ENCODE measurements around the gene SLC66A1.

SLC66A1 gene

DNA sequence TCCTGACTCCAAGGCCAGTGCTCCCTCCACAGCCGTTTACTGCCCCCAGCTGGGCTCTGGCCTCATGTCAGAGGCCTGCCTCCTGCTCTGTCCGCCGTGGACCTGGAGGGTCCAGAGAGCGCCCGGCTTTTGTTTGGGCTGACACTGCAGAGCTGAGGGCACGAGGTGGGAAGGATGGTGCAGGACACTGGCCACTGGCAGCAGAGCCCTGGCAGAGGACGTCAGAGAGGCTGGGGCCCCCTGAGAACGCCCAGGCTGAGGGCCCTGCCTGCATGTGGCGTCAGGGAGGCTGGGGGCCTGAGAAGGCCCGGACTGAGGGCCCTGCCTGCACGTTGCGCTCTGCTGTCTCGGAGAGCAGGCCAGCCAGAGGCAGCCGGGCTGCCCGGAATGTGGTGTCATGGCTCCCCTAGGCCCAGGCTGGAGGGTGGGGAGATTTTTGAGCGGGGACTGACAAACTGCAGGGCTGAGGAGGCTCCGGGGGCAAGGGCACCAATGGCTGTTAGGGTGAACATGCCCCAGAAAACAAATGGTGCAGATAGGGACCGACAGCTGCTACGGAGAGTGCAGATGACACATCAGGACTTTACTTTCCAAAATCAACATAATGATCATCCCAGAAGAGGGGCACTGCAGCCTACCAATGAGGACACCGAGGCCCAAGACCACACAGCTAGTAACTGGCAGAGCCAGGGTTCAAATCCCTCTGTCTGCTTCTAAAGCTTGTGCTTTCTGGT is 31.7 kb downstream of the SLC66A1 start:
- DNase-seq (ENCODE audit: low read depth): no peak

- DNase-seq (ENCODE audit: low read depth): no peak
Observed at GRCh38 chr1:19344372-19344810, 32.3 kb downstream of the SLC66A1 start.

- DNase-seq (ENCODE audit: low read depth): no peak
Observed at GRCh38 chr1:19344831-19345230, 32.7 kb downstream of the SLC66A1 start.

- no peak for DNase-seq (ENCODE audit: low read depth)
Observed at GRCh38 chr1:19345391-19345790, 33.3 kb downstream of the SLC66A1 start.

DNA sequence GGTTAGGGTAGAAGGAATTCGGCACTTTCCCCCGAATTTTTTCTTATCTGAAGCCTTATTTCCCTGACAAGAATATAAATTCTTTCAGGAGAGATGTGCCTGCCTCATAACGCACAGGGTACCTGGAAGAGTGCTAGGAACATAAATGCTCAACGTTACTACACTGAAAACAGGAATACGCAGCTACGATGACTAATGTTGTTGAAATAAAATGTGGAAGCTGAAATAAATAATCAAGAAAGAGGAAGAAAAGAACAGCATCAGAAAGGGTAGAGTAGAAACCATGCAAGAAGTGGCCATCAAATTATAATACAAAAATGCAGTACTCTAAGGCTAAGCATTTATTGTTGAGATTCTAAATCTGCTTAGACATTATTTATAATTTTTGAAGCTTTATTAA is 33.9 kb downstream of the SLC66A1 start:
- no peak for DNase-seq (ENCODE audit: low read depth)

DNA sequence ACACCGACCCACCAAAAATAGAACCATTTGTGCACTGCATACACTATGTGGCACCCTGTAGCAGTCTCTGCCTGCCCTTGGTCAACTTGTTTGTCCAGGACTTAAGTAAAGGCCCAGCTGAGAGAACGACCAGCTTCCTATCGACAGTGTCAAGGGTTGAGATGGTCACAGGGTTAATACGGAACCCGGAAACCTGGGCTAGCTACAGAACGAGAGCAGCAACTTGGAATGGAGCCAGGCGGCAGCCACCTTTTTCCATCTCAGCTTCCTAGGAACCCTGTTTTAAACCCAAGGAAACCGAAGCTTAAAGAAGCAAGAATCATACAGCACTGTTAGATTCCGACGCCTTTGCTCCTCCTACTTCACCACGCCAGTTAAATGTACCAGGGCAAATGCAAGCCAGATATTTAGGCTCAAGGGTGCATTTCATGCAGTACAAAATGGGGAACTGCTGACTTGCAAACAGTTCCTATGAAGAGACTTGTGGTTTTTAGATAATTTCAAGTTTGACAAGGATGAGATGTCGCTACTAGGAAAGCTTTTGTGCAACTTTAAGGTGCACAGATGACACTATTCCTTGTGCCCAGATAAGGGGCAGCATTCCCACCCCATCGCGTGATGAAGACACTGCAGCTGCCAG is 35.5 kb downstream of the SLC66A1 start:
- DNase-seq (ENCODE audit: low read depth): no peak

DNA sequence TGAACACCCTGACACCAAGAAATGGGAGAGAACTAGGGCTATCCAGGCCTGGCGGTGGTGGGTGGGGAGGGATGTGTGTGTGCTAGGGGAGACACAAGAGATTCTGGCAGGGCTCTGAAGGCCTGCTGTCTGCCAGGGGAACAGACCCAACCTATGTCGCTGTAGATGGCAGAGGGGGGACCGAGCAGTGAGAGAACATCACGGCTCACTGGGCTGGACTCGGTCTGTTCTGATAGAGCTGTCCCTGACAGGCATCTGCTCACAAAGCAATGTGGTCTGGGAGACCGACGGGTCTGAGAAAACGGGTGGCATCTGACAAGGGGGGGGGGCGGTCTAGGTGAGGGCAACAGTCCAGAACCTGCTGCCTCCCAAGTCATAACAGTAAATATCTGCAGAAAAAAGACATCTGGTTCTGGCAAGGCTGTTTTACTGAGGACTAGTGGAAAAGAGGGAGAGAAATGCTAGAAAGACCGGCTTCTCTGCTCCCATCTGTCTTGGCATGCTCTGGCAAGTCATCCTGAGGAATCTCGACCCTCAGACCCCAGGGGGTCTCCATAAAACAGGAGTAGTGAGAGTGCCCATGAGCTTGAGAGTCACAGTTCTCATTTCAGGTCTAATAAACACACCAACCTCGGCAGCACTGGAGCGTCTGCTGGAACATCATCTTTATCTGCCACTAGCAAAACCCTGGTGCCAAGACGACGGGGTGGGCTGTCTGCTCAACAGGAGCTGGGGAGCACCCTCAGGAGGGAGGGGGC is 36.5 kb downstream of the SLC66A1 start:
- no peak for DNase-seq (ENCODE audit: low read depth)

- DNase-seq (ENCODE audit: low read depth): no peak
Observed at GRCh38 chr1:19349999-19350398, 37.9 kb downstream of the SLC66A1 start.

DNA sequence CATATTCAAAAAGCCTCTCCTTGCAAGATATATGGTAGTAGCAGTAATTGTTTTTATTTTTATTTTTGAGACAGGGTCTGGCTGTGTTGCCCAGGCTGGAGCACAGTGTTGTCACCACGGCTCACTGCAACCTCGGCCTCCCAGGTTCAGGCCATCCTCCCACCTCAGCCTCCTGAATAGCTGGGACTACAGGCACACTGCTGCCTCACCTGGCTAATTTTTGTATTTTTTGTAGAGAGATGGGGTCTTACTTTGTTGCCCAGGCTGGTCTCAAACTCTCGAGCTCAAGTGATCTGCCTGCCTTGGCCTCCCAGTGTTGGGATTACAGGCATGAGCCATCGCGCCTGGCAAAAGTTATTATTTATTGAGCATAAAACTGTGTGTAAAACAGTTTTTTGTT is 38.4 kb downstream of the SLC66A1 start:
- no peak for DNase-seq (ENCODE audit: low read depth)

GRCh38 chr1:19351873-19352272 is 39.7 kb downstream of the SLC66A1 start:
- no peak for DNase-seq (ENCODE audit: low read depth)

DNA sequence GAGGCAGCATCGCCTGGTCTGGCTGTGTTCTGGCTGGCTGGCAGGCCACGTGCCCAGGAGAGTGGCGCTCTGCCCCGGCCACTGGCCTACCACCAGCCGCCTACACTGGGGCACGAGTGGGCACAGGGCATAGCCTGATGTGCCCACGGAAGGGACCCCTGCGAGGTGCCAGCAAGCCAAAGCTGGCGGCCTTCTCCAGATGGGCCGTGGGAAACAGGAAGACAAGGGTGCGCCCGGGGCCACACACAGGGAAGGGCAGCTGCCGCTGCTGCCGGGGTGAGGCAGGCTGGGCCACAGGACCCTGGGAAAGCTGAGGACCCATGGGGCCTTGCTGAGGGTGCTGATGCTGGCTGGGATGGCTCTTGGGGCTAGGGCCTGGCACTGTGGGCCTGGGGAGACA is 40.7 kb downstream of the SLC66A1 start:
- no peak for DNase-seq (ENCODE audit: low read depth)

GRCh38 chr1:19353596-19353995 is 41.5 kb downstream of the SLC66A1 start:
- DNase-seq (ENCODE audit: low read depth): no peak

DNA sequence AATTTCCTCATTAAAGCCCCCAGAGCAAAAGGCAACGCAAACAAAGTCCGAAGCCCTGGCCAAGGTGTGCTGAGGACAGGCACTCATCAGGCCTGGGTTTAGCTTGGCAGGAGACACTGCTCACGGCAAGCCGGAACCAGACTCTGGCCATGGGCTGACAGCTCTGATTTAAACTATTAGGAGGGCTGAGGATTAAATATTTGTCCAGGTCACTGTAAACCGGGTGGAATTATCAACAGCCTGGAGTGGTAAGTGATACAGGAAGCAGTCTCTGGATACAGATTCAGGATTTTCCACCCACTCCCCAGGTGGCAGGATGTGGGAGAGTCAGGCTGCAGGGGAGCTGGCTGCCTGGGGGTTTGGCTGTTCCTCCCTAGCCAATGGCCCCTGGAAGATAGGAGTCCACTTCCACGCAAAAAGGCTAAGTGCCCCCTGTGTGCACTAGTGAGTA is 42.4 kb downstream of the SLC66A1 start:
- DNase-seq (ENCODE audit: low read depth): no peak

DNA sequence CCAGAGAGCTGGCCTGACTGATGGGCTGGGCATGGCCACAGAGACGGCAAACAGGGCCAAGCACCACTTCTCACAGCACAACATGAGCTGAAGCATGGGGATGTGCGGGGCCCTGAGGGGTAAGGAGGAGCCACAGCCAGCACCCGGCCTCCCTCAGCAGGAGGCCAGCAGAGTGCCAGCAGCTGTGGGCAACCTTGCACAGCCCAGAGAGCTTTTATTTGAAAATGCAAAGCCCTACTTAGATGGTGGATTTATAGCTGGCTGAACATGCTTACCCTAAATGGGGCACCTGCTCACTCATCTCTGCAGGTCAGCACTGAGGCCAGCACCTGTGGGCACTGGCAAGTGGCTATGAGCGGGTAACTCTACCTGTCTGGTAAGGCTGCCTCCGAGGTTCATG is 44.1 kb downstream of the SLC66A1 start:
- no peak for DNase-seq (ENCODE audit: low read depth)

GRCh38 chr1:19357299-19357986 is 45.3 kb downstream of the SLC66A1 start:
- DNase-seq (ENCODE audit: low read depth): no peak

DNA sequence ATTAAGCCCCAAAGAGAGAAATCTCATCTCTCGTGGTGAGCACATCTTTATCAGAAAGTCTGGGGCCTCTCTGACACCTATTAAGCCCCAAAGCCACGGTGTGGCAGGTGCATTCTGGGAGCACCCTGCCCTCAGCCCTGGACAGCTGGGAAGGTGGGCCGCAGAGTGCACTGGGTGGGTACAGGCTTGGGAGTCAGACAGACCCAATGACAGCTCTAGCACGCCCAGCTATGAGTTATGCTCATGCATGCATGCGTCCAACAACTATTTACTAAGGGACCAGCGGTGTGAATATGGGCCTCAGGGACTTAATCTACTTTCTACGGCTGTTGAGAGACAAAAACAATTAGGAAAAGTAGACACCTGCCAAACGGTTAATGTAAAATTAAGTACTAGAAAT is 46.6 kb downstream of the SLC66A1 start:
- no peak for DNase-seq (ENCODE audit: low read depth)

GRCh38 chr1:19359357-19359756 is 47.2 kb downstream of the SLC66A1 start:
- no peak for DNase-seq (ENCODE audit: low read depth)

DNA sequence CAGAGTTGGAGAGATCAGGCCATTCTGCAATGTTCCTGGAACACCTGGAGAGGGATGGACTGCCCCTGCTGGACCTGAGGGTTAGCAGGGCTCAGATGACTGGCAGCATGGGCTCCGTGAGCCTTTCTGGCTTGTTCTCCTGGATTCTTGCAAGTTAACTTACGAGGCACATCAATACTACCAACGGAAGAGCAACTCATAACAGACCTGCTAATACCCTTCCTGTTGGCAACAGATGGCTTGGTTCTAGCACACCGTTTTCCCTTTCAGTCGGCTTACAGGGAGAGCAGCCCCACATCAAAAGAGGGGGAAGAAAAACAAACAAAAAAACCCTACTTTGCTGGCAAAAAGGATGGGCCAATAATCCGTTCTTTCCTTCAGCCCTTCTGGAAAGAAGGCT is 47.9 kb downstream of the SLC66A1 start:
- no peak for DNase-seq (ENCODE audit: low read depth)

DNA sequence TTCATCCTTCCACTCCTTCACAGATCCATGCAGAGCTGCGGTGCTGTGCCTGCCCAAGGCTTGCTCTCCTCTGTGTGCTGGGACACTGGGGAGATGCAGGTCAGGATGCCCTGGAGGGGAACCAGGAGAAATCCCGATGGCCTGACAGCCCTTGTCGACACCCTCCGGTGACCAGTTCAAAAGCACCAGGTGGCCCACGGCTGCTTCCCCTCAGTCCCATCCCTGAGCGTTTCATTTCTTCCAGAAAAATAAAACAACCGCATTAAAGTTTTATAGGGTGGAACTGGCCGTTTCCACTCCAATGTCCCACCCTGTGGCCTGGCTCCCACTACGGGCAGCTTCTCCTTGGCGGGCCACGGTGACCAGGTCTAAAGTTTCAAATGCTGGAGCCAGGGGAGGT is 48.3 kb downstream of the SLC66A1 start:
- DNase-seq (ENCODE audit: low read depth): no peak

GRCh38 chr1:19360843-19361610 is 48.9 kb downstream of the SLC66A1 start:
- no peak for DNase-seq (ENCODE audit: low read depth)

DNA sequence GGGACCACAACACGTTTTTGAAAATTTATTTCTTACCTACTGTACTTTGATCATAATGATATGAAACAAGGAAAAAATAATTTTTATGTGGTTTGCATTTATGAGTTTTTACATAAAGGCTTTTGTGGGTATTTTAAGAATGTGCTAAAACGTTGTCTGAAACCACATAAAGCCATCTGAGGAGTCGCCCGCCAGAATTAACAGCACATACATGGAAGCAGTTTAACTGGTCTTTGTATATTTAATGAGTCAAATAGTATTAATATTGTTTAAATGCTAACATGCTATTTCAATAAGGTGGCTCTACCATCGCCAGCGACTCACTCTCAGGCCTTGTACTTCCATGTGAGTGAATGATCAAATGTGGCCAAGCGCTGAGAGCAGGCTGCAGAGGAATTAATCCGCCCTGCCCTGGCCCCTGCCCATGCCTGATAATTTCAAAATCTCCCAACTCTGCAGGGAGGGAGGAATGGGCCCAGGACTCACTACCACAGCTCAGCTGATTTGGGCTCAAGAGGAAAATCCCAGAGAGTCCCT is 49.6 kb downstream of the SLC66A1 start:
- DNase-seq (ENCODE audit: low read depth): no peak

Data from stimulated activated CD4-positive, alpha-beta T cell treated with anti-CD3 and anti-CD28 coated beads, Interleukin-2, amount 100 ng/mL, for 4 hours (primary cell).